Measurements from ENCODE around the gene TALDO1. TPM values are rescaled to one million over a fixed set of nuclear protein-coding genes. Genes with fewer than 3 reads are reported as not detected.
A peak's percentile ranks its signal among the peaks of the same experiment; 100 is the strongest.

TALDO1 gene
- total and polyA plus RNA-seq, 10 of the 15 experiments (the other 5 are each of a cell fraction or from before 2014, with no cell fraction given) = 121 to 302 (median 182) TPM

DNA sequence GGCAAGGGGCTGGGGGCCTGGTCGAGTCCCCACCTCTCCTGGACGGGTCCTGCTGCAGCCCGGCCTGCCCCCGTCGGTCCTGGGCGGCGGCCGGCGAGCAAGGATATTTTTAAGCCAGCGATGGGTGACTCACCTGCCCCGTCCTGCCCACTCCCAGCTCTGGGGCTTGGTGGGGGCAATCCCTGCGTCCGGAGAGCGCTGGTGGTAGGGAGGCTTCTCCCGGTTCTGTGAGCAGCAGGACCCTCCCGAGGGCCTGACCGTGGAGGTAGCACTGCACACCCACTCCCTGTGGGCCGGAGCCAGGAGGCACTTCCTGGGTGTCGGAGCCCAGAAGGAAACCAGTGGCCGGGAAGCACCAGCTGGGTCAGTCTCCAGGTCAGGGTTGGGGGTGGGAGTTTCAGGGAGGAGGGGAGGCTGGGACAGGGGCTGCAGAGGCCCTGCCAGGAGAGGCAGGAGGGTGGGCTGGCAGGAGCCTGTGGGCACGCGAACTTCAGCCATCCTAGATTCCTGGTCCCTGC lies 40.8 kb upstream of the TALDO1 start:
- DNase-seq (ENCODE audit: low read depth, low spot score) (no peak), ATAC-seq (peak; percentile 15; the same call in 1 of the 3 replicates), FAIRE-seq (no peak)
- RAD21 ChIA-PET (ENCODE audit: unreplicated experiment) = interaction anchor here (0.6 to 2.0 kb wide), 2 partner anchors 16 to 57 kb away, joined by 3 to 6 read pairs; no protein-coding TSS in a partner anchor
- BruUV-seq (replicated peaks) = no TSS peak
- Histone ChIP-seq H3K27ac (ENCODE audit: control insufficient read depth, insufficient read depth) (no peak overlapping the region), H3K9ac (ENCODE audit: control insufficient read depth, insufficient read depth, low read length) (peak overlapping the region; percentile 2; the same call in 1 of the 2 replicates), H3K4me1 (ENCODE audit: control insufficient read depth, insufficient read depth, low read length) (no peaks in the 10 kb centered on the region), H4K20me1 (ENCODE audit: control insufficient read depth, insufficient read depth) (no peaks in the 10 kb centered on the region), H3K4me2 (ENCODE audit: control insufficient read depth, insufficient read depth) (peak overlapping the region; percentile 22; the same call in 1 of the 2 replicates), H3K4me3 (no peak overlapping the region), H3K79me2 (ENCODE audit: control insufficient read depth, insufficient read depth, low read length) (no peaks in the 10 kb centered on the region), H3K9me3 (replicated peaks; ENCODE audit: control insufficient read depth, insufficient read depth, low read length) (no peaks in the 10 kb centered on the region), H2AFZ (ENCODE audit: control insufficient read depth, low read depth, low read length) (no peak overlapping the region), H3K27me3 (replicated peaks in 1 of 2; ENCODE audit: control insufficient read depth in 2 of 2, insufficient read depth in 2 of 2, low read length in 1 of 2) (no peaks in the 10 kb centered on the region; a peak in 1 of 4 replicates), H3K36me3 (ENCODE audit: control insufficient read depth in 2 of 2, insufficient read depth in 2 of 2, low read length in 1 of 2) (peaks cover 0 to 5% of the 10 kb centered on the region in 2 experiments; a peak in 2 of 4 replicates)
- SMC1A ChIA-PET (ENCODE audit: uncharacterized antibody, unreplicated experiment) = no interaction called here
- TF ChIP-seq, protein P1, sequence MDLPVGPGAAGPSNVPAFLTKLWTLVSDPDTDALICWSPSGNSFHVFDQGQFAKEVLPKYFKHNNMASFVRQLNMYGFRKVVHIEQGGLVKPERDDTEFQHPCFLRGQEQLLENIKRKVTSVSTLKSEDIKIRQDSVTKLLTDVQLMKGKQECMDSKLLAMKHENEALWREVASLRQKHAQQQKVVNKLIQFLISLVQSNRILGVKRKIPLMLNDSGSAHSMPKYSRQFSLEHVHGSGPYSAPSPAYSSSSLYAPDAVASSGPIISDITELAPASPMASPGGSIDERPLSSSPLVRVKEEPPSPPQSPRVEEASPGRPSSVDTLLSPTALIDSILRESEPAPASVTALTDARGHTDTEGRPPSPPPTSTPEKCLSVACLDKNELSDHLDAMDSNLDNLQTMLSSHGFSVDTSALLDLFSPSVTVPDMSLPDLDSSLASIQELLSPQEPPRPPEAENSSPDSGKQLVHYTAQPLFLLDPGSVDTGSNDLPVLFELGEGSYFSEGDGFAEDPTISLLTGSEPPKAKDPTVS (IDR thresholded peaks at IDR 0.05; ENCODE audit: low read depth, low read length) = no peak
- TF ChIP-seq, protein P2, sequence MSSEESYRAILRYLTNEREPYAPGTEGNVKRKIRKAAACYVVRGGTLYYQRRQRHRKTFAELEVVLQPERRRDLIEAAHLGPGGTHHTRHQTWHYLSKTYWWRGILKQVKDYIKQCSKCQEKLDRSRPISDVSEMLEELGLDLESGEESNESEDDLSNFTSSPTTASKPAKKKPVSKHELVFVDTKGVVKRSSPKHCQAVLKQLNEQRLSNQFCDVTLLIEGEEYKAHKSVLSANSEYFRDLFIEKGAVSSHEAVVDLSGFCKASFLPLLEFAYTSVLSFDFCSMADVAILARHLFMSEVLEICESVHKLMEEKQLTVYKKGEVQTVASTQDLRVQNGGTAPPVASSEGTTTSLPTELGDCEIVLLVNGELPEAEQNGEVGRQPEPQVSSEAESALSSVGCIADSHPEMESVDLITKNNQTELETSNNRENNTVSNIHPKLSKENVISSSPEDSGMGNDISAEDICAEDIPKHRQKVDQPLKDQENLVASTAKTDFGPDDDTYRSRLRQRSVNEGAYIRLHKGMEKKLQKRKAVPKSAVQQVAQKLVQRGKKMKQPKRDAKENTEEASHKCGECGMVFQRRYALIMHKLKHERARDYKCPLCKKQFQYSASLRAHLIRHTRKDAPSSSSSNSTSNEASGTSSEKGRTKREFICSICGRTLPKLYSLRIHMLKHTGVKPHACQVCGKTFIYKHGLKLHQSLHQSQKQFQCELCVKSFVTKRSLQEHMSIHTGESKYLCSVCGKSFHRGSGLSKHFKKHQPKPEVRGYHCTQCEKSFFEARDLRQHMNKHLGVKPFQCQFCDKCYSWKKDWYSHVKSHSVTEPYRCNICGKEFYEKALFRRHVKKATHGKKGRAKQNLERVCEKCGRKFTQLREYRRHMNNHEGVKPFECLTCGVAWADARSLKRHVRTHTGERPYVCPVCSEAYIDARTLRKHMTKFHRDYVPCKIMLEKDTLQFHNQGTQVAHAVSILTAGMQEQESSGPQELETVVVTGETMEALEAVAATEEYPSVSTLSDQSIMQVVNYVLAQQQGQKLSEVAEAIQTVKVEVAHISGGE (CRISPR knock-in tag; IDR thresholded peaks at IDR 0.05) = no peak
- TF ChIP-seq KDM1A (IDR thresholded peaks at IDR 0.05; ENCODE audit: borderline replicate concordance) = no peak
- POLR2A ChIA-PET = interaction anchor here (0.6 to 0.9 kb wide), 2 partner anchors 15 kb away, joined by 3 read pairs; no protein-coding TSS in a partner anchor
- CTCF ChIA-PET = interaction anchor here (1.0 kb wide), 1 partner anchor 18 kb away, joined by 3 read pairs; no protein-coding TSS in a partner anchor
- intact Hi-C loops (cut with micrococcal nuclease; ENCODE audit: unreplicated experiment) (no loop called here), in situ Hi-C loops (cut with MboI) (no loop called here)
- 13% methylated on average over 15 of the region's 22 CpGs for WGBS (ENCODE audit: insufficient coverage, insufficient replicate concordance, low lambda C conversion rate, missing lambda C conversion rate)

All from GM12878 (cell line).